ENCODE measurements around the gene PNPLA6. TPM values are rescaled to one million over a fixed set of nuclear protein-coding genes. Genes with fewer than 3 reads are reported as not detected.
A peak's percentile ranks its signal among the peaks of the same experiment; 100 is the strongest.

PNPLA6 gene
- total and polyA plus RNA-seq, 8 donors = 28.7 to 255 (median 37.7) TPM

DNA sequence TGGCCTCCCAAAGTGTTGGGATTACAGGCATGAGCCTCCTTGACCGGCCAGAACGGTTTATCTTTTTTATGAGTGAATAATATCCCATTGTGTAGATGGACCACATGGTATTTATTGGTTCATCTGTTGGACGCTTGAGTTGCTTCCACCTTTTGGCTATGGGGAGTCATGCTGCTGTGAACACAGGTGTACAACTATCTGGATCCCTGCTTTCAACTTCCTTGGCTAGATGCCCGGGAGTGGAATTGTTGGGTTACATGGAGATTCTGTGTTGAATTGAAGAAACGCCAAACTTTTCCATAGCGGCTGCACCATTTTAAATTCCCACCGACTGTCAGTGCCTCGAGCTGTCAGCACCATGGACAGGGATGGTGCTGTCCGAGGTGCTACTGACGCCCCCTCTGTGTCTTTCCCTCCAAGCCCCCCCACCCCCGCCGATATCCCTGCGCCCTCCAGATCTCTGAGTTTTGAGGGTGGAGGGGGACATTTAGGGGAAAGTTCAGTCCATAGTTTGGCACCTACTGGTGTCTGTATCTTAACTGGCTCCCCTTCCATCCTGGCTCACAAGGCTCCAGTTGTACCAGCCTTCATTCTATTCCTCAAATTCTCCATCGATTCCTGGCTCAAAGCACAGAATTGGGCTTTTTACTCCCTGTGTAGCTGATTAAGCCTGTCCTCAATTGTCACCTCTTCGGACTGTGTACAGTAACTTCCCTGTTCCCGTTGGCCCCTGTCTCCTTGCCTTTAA is 27.3 kb downstream of the PNPLA6 start:
- H3K27me3 ChIP-seq = no peaks in the 10 kb centered on the region
- TF ChIP-seq, protein P1, sequence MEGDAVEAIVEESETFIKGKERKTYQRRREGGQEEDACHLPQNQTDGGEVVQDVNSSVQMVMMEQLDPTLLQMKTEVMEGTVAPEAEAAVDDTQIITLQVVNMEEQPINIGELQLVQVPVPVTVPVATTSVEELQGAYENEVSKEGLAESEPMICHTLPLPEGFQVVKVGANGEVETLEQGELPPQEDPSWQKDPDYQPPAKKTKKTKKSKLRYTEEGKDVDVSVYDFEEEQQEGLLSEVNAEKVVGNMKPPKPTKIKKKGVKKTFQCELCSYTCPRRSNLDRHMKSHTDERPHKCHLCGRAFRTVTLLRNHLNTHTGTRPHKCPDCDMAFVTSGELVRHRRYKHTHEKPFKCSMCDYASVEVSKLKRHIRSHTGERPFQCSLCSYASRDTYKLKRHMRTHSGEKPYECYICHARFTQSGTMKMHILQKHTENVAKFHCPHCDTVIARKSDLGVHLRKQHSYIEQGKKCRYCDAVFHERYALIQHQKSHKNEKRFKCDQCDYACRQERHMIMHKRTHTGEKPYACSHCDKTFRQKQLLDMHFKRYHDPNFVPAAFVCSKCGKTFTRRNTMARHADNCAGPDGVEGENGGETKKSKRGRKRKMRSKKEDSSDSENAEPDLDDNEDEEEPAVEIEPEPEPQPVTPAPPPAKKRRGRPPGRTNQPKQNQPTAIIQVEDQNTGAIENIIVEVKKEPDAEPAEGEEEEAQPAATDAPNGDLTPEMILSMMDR (IDR thresholded peaks at IDR 0.05) = no peak
- H3K4me1 ChIP-seq = no peaks in the 10 kb centered on the region
- peaks cover 0 to 49% of the 10 kb centered on the region in 2 donors for H3K36me3 ChIP-seq
- no peak for DNase-seq
- H3K4me3 ChIP-seq = no peak overlapping the region
- ATAC-seq = peak; percentile 35
- intact Hi-C loops (cut with DNase I) = loop anchor here in 1 of 2 donors (10.0 kb wide), 1 partner anchor 242 kb away; no protein-coding TSS in a partner anchor
- H3K9me3 ChIP-seq = no peaks in the 10 kb centered on the region
- H3K27ac ChIP-seq = no peak overlapping the region

DNA sequence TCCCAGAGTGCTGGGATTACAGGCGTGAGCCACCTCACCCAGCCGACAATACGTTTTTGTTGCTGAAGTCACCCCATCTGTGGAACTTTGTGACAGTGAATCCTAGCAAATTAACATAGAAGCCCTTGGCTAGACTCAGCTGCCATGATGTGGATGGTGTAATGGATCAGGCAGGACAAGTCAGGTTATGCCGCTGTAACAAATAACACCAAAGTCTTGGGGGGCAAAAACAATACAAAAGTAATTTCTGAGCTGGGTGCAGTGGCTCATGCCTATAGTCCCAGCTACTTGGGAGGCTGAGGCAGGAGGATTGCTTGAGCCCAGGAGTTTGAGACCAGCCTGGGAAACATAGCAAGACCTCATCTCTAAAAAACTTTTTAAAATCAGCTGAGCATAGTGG is 29.3 kb downstream of the PNPLA6 start:
- intact Hi-C loops (cut with DNase I) = loop anchor here in 1 of 2 donors (10.0 kb wide), 1 partner anchor 240 kb away; no protein-coding TSS in a partner anchor

DNA sequence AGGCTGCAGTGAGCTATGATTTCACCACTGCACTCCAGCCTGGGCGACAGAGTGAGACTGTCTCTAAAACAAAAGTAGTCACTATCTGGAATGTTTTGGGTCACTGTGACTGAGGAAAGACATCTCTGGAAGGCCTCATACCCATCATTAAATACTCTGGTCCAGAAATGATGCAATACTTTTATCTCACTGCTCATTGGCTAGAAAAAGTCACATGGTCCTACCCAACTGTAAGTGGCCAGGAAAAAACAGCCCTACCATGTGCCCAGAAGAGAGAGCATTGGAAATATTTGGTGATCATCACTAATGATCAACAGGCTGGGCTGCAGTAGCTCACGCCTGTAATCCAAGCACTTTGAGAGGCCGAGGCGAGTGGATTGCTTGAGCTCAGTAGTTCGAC is 29.8 kb downstream of the PNPLA6 start:
- Histone ChIP-seq H3K27me3 (no peaks in the 10 kb centered on the region), H3K9me3 (no peaks in the 10 kb centered on the region), H3K27ac (no peak overlapping the region), H3K4me1 (no peaks in the 10 kb centered on the region), H3K4me3 (no peak overlapping the region), H3K36me3 (peaks cover 0 to 23% of the 10 kb centered on the region in 2 donors)
- ATAC-seq = no peak
- intact Hi-C loops (cut with DNase I) = loop anchor here in 1 of 2 donors (10.0 kb wide), 1 partner anchor 239 kb away; no protein-coding TSS in a partner anchor
- TF ChIP-seq, protein P1 (IDR thresholded peaks at IDR 0.05) = no peak
- DNase-seq = no peak

More for the DNA sequence above, 29.3 kb downstream of the PNPLA6 start:
- Histone ChIP-seq H3K9me3 (no peaks in the 10 kb centered on the region), H3K27me3 (no peaks in the 10 kb centered on the region), H3K27ac (no peak overlapping the region), H3K4me3 (no peak overlapping the region), H3K36me3 (peaks cover 0 to 28% of the 10 kb centered on the region in 2 donors), H3K4me1 (no peaks in the 10 kb centered on the region)
- ATAC-seq = no peak
- no peak for DNase-seq
- TF ChIP-seq, protein P1 (IDR thresholded peaks at IDR 0.05) = no peak

DNA sequence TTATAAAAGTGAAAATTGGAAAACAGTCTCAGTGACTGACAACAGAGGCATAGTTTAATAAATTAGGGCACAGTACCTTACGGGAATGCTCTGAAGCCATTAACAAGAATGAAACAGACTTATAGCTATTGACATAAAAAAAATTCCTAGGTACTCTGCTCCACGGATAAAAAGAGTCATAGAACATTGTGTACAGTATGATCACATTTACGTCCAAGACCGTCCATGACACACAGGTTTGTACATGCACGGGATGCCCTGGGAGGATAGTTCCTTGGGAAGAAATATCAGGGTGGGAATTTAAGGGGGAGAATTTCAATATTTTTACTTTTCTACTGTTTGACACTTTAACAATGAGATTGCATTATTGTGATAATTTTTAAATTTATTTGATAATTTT is 35.2 kb downstream of the PNPLA6 start:
- intact Hi-C loops (cut with DNase I) = no loop called here
- H3K27me3 ChIP-seq = no peaks in the 10 kb centered on the region

More for the DNA sequence above, 35.2 kb downstream of the PNPLA6 start:
- TF ChIP-seq, protein P1 (IDR thresholded peaks at IDR 0.05) = no peak
- Histone ChIP-seq H3K4me1 (no peaks in the 10 kb centered on the region), H3K27ac (no peak overlapping the region), H3K4me3 (no peak overlapping the region), H3K36me3 (no peaks in the 10 kb centered on the region), H3K9me3 (no peaks in the 10 kb centered on the region)
- ATAC-seq (no peak), DNase-seq (no peak)
